BJ (cell line): ENCODE data around the gene SLC22A6. TPM values are rescaled to one million over a fixed set of nuclear protein-coding genes. Genes with fewer than 3 reads are reported as not detected.
A peak's percentile ranks its signal among the peaks of the same experiment; 100 is the strongest.

ENCODE experiments used
- CTCF ChIA-PET: fragments of 350-600 bp; formaldehyde crosslinking; extraction: SDS; loops from one replicate; lab custom pipeline; 2021; ENCODE audit warnings: antibody characterized with exemption, inconsistent platforms; lab: Yijun Ruan, JAX
- POLR2A ChIA-PET: fragments of 300-600 bp; sonication (Branson Sonifier 250); formaldehyde crosslinking; extraction: SDS; loops from one replicate; lab custom pipeline; 2021; ENCODE audit warnings: antibody characterized with exemption; lab: Charles Lee
- DNase-seq: peaks from one replicate; pipeline ENCODE4 v3.0.0-alpha.2; 2011; ENCODE audit warnings: low read depth
- H3K27me3 ChIP-seq: 2 replicates; pipeline ENCODE4 v1.6.0; 2011; ENCODE audit warnings: low read length; ENCODE audit not compliant: control insufficient read depth, insufficient read depth
- H3K36me3 ChIP-seq: 2 replicates; pipeline ENCODE4 v1.5.1; 2011; ENCODE audit warnings: low read length; ENCODE audit not compliant: control insufficient read depth, insufficient read depth
- H3K4me3 ChIP-seq: 2 replicates; pipeline ENCODE4 v1.5.1; 2011; ENCODE audit warnings: low read depth, mild to moderate bottlenecking, control low read depth, low read length
- polyA plus RNA-seq: library from polyadenylated mRNA; depleted of rRNA; stranded (reverse); fragments of >200 nt; gene quantifications from 2 replicates; pipeline ENCODE4 v1.2.3, GENCODE V29; 2011
- TF ChIP-seq, protein P1 (sequence below): IDR thresholded peaks from 2 replicates; pipeline ENCODE4 v1.5.1; 2011; ENCODE audit warnings: low read depth, mild to moderate bottlenecking, control low read depth, inconsistent platforms, low read length, moderate library complexity; ENCODE audit not compliant: insufficient read depth

Gene SLC22A6
- polyA plus RNA-seq, 1 experiment: not detected

DNA sequence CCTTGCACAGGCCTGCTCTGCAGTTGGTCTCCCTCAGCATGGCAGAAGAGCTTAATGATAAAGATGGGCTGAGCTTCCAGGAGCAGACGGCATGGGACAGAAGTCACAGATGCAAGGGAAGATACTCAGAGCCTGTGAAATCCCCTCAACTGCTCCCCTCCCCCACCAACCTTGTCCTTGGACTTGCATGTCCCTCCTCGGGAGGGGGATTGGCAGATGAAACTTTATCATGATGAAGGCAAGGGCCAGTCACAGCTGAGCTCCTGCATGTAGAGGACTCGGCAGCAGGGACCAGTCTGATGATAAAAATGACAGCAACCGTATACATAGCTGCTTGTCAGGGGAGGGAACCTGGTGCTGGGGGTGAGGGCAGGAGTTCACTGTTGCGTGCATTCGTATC is 37.7 kb upstream of the SLC22A6 start:
- DNase-seq: no peak

DNA sequence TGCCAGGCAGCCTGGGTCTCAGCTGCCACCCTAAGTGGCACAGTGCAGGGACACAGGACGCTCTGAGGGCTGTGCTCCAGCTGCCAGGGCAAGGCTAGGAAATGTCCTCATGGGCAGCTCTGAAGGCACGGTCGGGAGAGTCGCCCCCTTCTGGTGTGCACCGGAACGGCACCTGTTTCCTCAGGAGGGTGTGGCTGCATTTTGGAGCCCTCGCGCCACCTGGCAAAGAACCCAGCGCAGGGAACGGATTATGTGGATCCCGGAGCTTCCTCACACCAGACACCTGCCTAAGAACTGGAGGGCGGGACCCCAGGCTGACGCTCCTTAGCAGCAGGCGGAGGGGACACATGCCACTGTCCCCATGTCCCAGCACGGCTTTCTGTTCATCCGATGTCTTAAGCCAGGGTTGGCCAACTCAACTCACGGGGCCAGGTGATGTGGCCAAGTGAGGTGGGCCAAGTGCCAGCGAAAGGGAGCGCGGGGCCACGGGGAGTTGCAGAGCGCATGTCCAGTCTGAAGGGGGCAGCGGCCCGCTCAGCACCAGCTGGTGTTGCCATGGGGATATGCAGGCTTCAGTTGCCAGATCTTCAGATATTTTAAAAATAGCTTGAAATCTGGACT is 36.0 kb upstream of the SLC22A6 start:
- Histone ChIP-seq H3K36me3 (no peaks in the 10 kb centered on the region), H3K27me3 (peaks cover 2% of the 10 kb centered on the region; the same call in 1 of the 2 replicates), H3K4me3 (no peak overlapping the region)
- no peak for DNase-seq
- POLR2A ChIA-PET: no interaction called here
- CTCF ChIA-PET: interaction anchor here (4.5 to 8.7 kb wide), 2 partner anchors 11 to 114 kb away, joined by 35 to 376 read pairs; no protein-coding TSS in a partner anchor
- TF ChIP-seq, protein P1, sequence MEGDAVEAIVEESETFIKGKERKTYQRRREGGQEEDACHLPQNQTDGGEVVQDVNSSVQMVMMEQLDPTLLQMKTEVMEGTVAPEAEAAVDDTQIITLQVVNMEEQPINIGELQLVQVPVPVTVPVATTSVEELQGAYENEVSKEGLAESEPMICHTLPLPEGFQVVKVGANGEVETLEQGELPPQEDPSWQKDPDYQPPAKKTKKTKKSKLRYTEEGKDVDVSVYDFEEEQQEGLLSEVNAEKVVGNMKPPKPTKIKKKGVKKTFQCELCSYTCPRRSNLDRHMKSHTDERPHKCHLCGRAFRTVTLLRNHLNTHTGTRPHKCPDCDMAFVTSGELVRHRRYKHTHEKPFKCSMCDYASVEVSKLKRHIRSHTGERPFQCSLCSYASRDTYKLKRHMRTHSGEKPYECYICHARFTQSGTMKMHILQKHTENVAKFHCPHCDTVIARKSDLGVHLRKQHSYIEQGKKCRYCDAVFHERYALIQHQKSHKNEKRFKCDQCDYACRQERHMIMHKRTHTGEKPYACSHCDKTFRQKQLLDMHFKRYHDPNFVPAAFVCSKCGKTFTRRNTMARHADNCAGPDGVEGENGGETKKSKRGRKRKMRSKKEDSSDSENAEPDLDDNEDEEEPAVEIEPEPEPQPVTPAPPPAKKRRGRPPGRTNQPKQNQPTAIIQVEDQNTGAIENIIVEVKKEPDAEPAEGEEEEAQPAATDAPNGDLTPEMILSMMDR: peak; percentile 39; the same call in 1 of the 2 replicates

More for the DNA sequence above, 37.7 kb upstream of the SLC22A6 start:
- Histone ChIP-seq H3K27me3 (peaks cover 2% of the 10 kb centered on the region; the same call in 1 of the 2 replicates), H3K36me3 (no peaks in the 10 kb centered on the region), H3K4me3 (no peak overlapping the region)
- ChIA-PET POLR2A (no interaction called here), CTCF (interaction anchor here (1.0 to 8.7 kb wide), 11 partner anchors 10 to 641 kb away, joined by 3 to 376 read pairs (median 7); no protein-coding TSS in a partner anchor)
- TF ChIP-seq, protein P1: no peak

DNA sequence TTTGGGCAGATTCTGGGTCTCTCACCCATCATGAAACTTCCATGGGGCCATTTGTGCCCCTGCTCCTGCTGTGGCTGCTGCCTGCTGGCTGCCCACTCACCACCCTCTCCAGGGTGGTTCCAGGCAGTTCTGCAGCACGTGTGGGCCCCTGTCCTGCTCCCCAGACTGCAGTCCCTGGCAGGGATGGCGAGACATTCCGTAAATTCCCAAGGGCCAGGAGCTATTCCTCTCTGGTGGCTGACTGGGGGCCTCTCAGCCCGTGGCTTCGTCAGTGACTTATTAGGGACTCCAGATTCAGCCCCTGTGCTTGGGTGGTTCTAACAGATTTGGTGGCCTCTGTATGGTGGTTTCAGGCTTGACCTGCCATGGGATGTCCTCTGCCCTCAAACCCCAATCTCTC is 34.7 kb upstream of the SLC22A6 start:
- Histone ChIP-seq H3K27me3 (peaks cover 2% of the 10 kb centered on the region; the same call in 1 of the 2 replicates), H3K36me3 (no peaks in the 10 kb centered on the region), H3K4me3 (no peak overlapping the region)
- TF ChIP-seq, protein P1: no peak
- ChIA-PET CTCF (interaction anchor here (1.1 to 8.7 kb wide), 4 partner anchors 12 to 113 kb away, joined by 3 to 376 read pairs (median 4); no protein-coding TSS in a partner anchor), POLR2A (no interaction called here)
- DNase-seq: no peak

DNA sequence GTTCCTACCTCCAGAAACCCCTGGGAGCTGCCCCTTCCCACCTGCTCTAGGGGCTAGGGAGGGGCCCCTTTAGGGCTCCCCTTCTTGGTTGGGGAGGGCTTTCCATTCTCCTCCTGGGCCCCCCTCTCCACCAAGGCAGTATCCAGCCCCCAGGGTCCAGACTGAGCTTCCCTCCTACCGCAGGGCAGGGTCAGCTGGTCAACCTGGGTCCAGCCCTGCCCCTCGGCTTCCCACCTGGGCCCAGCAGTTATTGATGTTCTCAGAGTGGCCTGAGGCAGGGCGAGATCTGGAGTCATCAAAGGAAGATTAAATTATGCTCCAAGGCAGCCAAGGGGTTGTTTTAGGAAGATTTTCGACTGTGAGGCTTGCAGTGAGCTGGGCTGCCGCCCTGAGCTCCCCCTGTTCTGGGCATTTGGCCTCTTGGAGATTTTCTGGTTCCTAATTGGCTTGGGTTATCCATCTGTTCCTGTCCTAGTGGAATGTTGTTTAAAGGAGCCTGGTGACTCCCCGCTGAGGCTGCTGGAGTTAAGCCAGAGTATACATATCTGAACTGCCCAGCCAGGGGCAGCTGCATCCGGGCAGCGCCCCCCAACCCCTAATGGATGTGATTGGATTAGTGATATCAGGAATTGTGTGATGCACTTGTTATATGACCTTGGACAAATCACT is 32.7 kb upstream of the SLC22A6 start:
- no peak for DNase-seq
- ChIA-PET CTCF (interaction anchor here (1.0 to 8.7 kb wide), 2 partner anchors 17 to 111 kb away, joined by 5 to 376 read pairs; no protein-coding TSS in a partner anchor), POLR2A (no interaction called here)
- H3K27me3 ChIP-seq: peaks cover 3% of the 10 kb centered on the region
- no peaks in the 10 kb centered on the region for H3K36me3 ChIP-seq
- H3K4me3 ChIP-seq: no peak overlapping the region
- TF ChIP-seq, protein P1: no peak
